Ovary (tissue), 9 donors: ENCODE data around the gene TEP1. TPM values are rescaled to one million over a fixed set of nuclear protein-coding genes. Genes with fewer than 3 reads are reported as not detected.

Experiments used
- DNase-seq, 5 donors: peaks; one replicate each; pipeline ENCODE4 v3.0.0-alpha.2; 2019 to 2020
- H3K27ac ChIP-seq, 2 donors: fragments of 200-600 bp; one replicate each; pipeline versions ENCODE4 v1.5.1 to v1.8.0; 2019 to 2022
- H3K27me3 ChIP-seq: fragments of 200-600 bp; one replicate; pipeline ENCODE4 v1.8.0; 2022
- H3K36me3 ChIP-seq: fragments of 200-600 bp; sonication (generic); one replicate; pipeline ENCODE4 v1.5.1; 2019
- H3K4me1 ChIP-seq: one replicate; pipeline ENCODE4 v1.8.1; 2013; ENCODE audit warnings: mild to moderate bottlenecking, moderate library complexity; ENCODE audit not compliant: insufficient read depth
- H3K4me3 ChIP-seq: fragments of 200-600 bp; sonication (generic); one replicate; pipeline ENCODE4 v1.5.1; 2017
- H3K9me3 ChIP-seq, 2 donors: fragments of 200-600 bp in 1 of 2; sonication (generic) in 1 of 2; one replicate each; pipeline versions ENCODE4 v1.5.1 to v1.8.1; 2013 to 2019; ENCODE audit warnings: mild to moderate bottlenecking in 1 of 2, moderate library complexity in 1 of 2
- CTCF ChIP-seq, 3 donors: fragments of 450-650 bp in 2 of 3; fragments of 200-600 bp in 1 of 3; IDR thresholded peaks; one replicate each; pipeline versions ENCODE4 v1.5.1 to v1.8.0; 2016 to 2022; ENCODE audit warnings: antibody characterized with exemption in 3 of 3, mild to moderate bottlenecking in 1 of 3
- EP300 ChIP-seq: sonication (generic); formaldehyde crosslinking; IDR thresholded peaks from one replicate; pipeline ENCODE4 v1.6.1; 2017; ENCODE audit warnings: antibody characterized with exemption
- POLR2A ChIP-seq: fragments of 450-650 bp; IDR thresholded peaks from one replicate; pipeline ENCODE4 v1.6.1; 2017; ENCODE audit warnings: antibody characterized with exemption, mild to moderate bottlenecking, moderate library complexity
- WGBS, 3 donors: extraction: QIAGEN DNeasy Blood & Tissue Kit in 1 of 3; methylation state at CpG; one replicate each; pipeline versions ENCODE4 v1.1.5 to v1.1.7; 2013 to 2017; 5-methylcytosine and 5-hydroxymethylcytosine counted together
- intact Hi-C, 4 donors: fragments of 100-400 bp; cut with DNase I; formaldehyde crosslinking; loops; one replicate each; pipeline versions ENCODE4 v1.11.0 to v1.15.1; 2022 to 2023
- polyA plus RNA-seq, 2 donors: library from polyadenylated mRNA; stranded (reverse); fragments of 200-250 nt in 1 of 2; fragments of 350-450 nt in 1 of 2; fragmentation: Illumina TruSeq in 1 of 2; extraction: RNeasy Lipid Tissue Mini Kit (QIAGEN cat#74804) in 1 of 2; gene quantifications; one replicate each; pipeline ENCODE4 v1.2.3, GENCODE V29; 2013 to 2014
- total RNA-seq, 7 donors: library from RNA; depleted of rRNA in 2 of 7; stranded (reverse); fragments of >200 nt in 2 of 7; fragmentation: NEBNext Ultra II Directional in 3 of 7; extraction: Animal tissue kit (Norgen Biotek cat#: 25700) in 3 of 7; gene quantifications; one replicate each; pipeline versions ENCODE4 v1.1.0 to v1.2.4, GENCODE V29; 2016 to 2023
- donor health status: DM: no; HTN: no; CAD: no; lungs with moderate emphysema.
- donor health status: DM: no; HTN: no; CAD: no.
- donor health status: Bipolar disorder and iron deficiency.
- donor health status: DM: yes; HTN: yes; CAD: no.
- donor health status: DM: no; HTN: no; CAD: no.
- donor health status: DM: yes; HTN: yes; CAD: no.

Gene TEP1
- total and polyA plus RNA-seq, 9 donors: 8.2 to 29.1 (median 18.2) TPM

DNA sequence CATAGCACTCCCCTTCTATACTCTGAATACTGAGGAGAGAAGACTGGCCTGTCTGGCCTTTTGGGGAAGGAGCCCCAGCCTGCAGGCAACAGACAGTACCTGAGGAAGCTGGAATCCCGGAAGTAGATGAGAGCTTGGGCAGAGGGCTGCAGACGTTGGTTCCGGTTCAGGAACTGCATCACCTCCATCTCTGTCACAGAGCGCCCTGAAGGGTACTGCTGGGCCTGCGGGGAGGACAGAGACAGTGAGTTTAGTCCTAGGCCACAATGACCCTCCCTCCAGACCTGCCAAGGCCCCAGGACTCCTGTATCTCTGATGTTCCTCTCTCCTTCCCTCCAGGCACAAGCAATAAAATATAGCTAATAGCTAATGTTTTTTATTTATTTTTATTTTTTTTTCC, 28.4 kb downstream of the TEP1 start:
- TF ChIP-seq EP300 (no peak), CTCF (IDR thresholded peaks at IDR 0.05) (no peak), POLR2A (no peak)
- Histone ChIP-seq H3K4me1 (no peaks in the 10 kb centered on the region), H3K4me3 (no peak overlapping the region), H3K36me3 (peaks cover 4% of the 10 kb centered on the region), H3K27me3 (no peaks in the 10 kb centered on the region), H3K9me3 (no peaks in the 10 kb centered on the region), H3K27ac (no peak overlapping the region)
- intact Hi-C loops: no loop called here
- 91 to 95% (median 93%) methylated on average over 5 of the region's 5 CpGs for WGBS, 3 donors
- DNase-seq: no peak

GRCh38 chr14:20384321-20384720, 29.0 kb downstream of the TEP1 start:
- WGBS, 3 donors: 85 to 97% (median 93%) methylated on average over 7 of the region's 7 CpGs
- no peak overlapping the region for H3K27ac ChIP-seq
- H3K9me3 ChIP-seq: no peaks in the 10 kb centered on the region
- no peak for TF ChIP-seq EP300
- TF ChIP-seq CTCF (IDR thresholded peaks at IDR 0.05): no peak
- no peak for TF ChIP-seq POLR2A
- DNase-seq: no peak
- H3K4me3 ChIP-seq: no peak overlapping the region
- intact Hi-C loops: no loop called here
- H3K27me3 ChIP-seq: no peaks in the 10 kb centered on the region
- peaks cover 4% of the 10 kb centered on the region for H3K36me3 ChIP-seq
- H3K4me1 ChIP-seq: no peaks in the 10 kb centered on the region

GRCh38 chr14:20383636-20384035, 29.7 kb downstream of the TEP1 start:
- Histone ChIP-seq H3K27ac (no peak overlapping the region), H3K4me1 (no peaks in the 10 kb centered on the region), H3K4me3 (no peak overlapping the region), H3K9me3 (no peaks in the 10 kb centered on the region), H3K27me3 (no peaks in the 10 kb centered on the region), H3K36me3 (peaks cover 4% of the 10 kb centered on the region)
- WGBS, 3 donors: 92 to 95% (median 94%) methylated on average over 5 of the region's 5 CpGs
- intact Hi-C loops: no loop called here
- DNase-seq: no peak
- TF ChIP-seq CTCF (IDR thresholded peaks at IDR 0.05) (no peak), POLR2A (no peak), EP300 (no peak)

DNA sequence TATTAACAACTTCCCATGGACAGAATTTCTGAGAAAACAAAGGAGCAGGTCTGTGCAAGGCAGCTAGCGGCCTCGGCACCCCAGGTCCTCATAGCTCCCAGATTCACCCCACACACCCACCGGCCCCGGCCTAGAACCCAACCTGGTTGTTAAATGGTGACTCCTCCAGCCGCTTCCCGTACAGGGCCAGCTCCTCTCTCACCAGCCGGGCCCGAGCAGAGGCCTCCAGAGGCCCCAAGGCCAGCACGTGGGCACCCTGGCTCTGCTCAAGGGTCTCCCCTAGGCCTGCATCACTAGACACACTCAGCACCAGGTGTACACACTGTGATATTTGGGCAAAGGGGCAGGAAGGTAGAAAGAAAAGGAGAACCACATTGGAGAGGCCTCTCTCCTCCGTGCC, 30.3 kb downstream of the TEP1 start:
- 88 to 92% (median 92%) methylated on average over 10 of the region's 10 CpGs for WGBS, 3 donors
- H3K36me3 ChIP-seq: peaks cover 4% of the 10 kb centered on the region
- DNase-seq: no peak

More for the DNA sequence above, 30.3 kb downstream of the TEP1 start:
- H3K4me1 ChIP-seq: no peaks in the 10 kb centered on the region
- no peaks in the 10 kb centered on the region for H3K9me3 ChIP-seq
- H3K27me3 ChIP-seq: no peaks in the 10 kb centered on the region
- intact Hi-C loops: no loop called here
- H3K4me3 ChIP-seq: no peak overlapping the region
- no peak overlapping the region for H3K27ac ChIP-seq
- TF ChIP-seq POLR2A: no peak
- TF ChIP-seq EP300: no peak
- no peak for TF ChIP-seq CTCF (IDR thresholded peaks at IDR 0.05)
